ENCODE data around the gene MMP21. TPM values are rescaled to one million over a fixed set of nuclear protein-coding genes. Genes with fewer than 3 reads are reported as not detected.

Gene MMP21
- total RNA-seq, result not detected in 2 replicates

GRCh38 chr10:125775491-125776106 lies at the start of gene MMP21:
Gene MMP21 (minus strand): TSS chr10:125775821. CDS start chr10:125775821, 0 bp downstream.

GRCh38 chr10:125822878-125823662 lies 47.4 kb upstream of the MMP21 start, which contains the start of the genes BCCIP and UROS:
Gene BCCIP (plus strand): TSS chr10:125823546. CDS start chr10:125823558, 12 bp downstream.
Gene UROS (minus strand): TSS chr10:125823258. CDS start chr10:125816499, 6,759 bp downstream.

GRCh38 chr10:125719173-125720001 lies 56.2 kb downstream of the MMP21 start, which contains the start of gene EDRF1:
Gene EDRF1 (plus strand): TSS chr10:125719709. CDS start chr10:125719808, 99 bp downstream.

Other genes starting within 250 kb of the MMP21 start
- not detected in 2 replicates for gene TEX36, start 92.7 kb downstream of the MMP21 start, total RNA-seq
- gene EDRF1, start 56.1 kb downstream of the MMP21 start, total RNA-seq, result 11.9 and 15.0 TPM in 2 replicates
- 59.3 and 60.2 TPM in 2 replicates for gene UROS, start 47.4 kb upstream of the MMP21 start, total RNA-seq
- gene BCCIP, start 47.7 kb upstream of the MMP21 start, total RNA-seq, result 48.6 and 53.5 TPM in 2 replicates
- gene DHX32, start 105.5 kb upstream of the MMP21 start, total RNA-seq, result 16.6 and 19.7 TPM in 2 replicates
- 0.59 and 0.84 TPM in 2 replicates for gene FANK1, start 120.7 kb upstream of the MMP21 start, total RNA-seq